Measurements from ENCODE around the gene LCP1. TPM values are rescaled to one million over a fixed set of nuclear protein-coding genes. Genes with fewer than 3 reads are reported as not detected.

LCP1 gene
- total RNA-seq, 1 donor from 2014 or later, result not detected

GRCh38 chr13:46129955-46130618 is 51.9 kb downstream of the LCP1 start:
- H3K36me3 Mint-ChIP-seq (ENCODE audit: unreplicated experiment), result no peaks in the 10 kb centered on the region
- H3K27ac Mint-ChIP-seq (ENCODE audit: unreplicated experiment), result no peak overlapping the region
- no peak for TF ChIP-seq CTCF (IDR thresholded peaks at IDR 0.05)
- H3K4me3 Mint-ChIP-seq (ENCODE audit: unreplicated experiment), result no peak overlapping the region
- no peak for DNase-seq (ENCODE audit: extremely low spot score, unreplicated experiment)
- no peaks in the 10 kb centered on the region for H3K4me1 Mint-ChIP-seq (ENCODE audit: unreplicated experiment)
- peaks cover 31% of the 10 kb centered on the region for H3K27me3 Mint-ChIP-seq (ENCODE audit: unreplicated experiment)
- no peaks in the 10 kb centered on the region for H3K9me3 Mint-ChIP-seq (ENCODE audit: unreplicated experiment)

- no peaks in the 10 kb centered on the region for H3K9me3 Mint-ChIP-seq (ENCODE audit: unreplicated experiment)
- no peaks in the 10 kb centered on the region for H3K4me1 Mint-ChIP-seq (ENCODE audit: unreplicated experiment)
- TF ChIP-seq CTCF (IDR thresholded peaks at IDR 0.05), result no peak
Measured at GRCh38 chr13:46129124-46129523, 52.9 kb downstream of the LCP1 start.

DNA sequence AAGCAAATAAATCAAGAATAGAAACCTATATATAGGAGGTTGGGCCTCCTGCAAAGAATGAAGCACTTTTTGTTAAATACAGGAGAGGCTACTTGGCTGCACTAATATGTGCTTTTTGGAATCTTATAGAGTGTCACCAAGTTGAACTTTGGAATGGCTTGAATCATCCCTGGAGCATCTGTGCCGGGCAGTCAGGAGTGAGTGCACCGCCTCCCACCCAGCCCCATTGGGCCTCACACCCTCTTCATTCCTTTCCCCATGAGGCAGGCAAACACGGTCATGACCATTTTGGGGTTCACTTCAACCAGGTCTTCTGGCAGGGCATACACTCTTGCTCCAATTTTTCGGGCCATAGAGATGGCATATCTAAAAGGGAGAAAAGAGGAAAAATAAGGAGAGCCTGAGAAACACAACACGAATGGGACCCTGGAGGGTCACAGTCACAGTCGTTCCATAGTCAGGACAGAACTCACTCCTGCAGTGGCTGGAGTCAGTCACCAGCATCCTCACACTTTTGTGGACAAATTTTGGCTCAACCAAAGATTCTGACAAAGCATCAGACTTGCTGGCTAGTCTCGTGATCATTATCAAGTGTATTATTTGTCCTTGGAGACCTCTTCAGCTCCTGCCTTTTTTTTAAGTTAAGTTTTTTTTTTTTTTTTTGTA is 54.5 kb downstream of the LCP1 start:
- DNase-seq (ENCODE audit: extremely low spot score, unreplicated experiment), result no peak
- Mint-ChIP-seq H3K4me3 (ENCODE audit: unreplicated experiment) (no peak overlapping the region), H3K27ac (ENCODE audit: unreplicated experiment) (no peak overlapping the region), H3K4me1 (ENCODE audit: unreplicated experiment) (no peaks in the 10 kb centered on the region), H3K9me3 (ENCODE audit: unreplicated experiment) (no peaks in the 10 kb centered on the region), H3K27me3 (ENCODE audit: unreplicated experiment) (peaks cover 27% of the 10 kb centered on the region), H3K36me3 (ENCODE audit: unreplicated experiment) (no peaks in the 10 kb centered on the region)
- no peak for TF ChIP-seq CTCF (IDR thresholded peaks at IDR 0.05)

More at GRCh38 chr13:46129124-46129523, 52.9 kb downstream of the LCP1 start:
- Mint-ChIP-seq H3K27ac (ENCODE audit: unreplicated experiment) (no peak overlapping the region), H3K27me3 (ENCODE audit: unreplicated experiment) (peaks cover 31% of the 10 kb centered on the region), H3K4me3 (ENCODE audit: unreplicated experiment) (no peak overlapping the region), H3K36me3 (ENCODE audit: unreplicated experiment) (no peaks in the 10 kb centered on the region)
- DNase-seq (ENCODE audit: extremely low spot score, unreplicated experiment), result no peak

- peaks cover 26% of the 10 kb centered on the region for H3K27me3 Mint-ChIP-seq (ENCODE audit: unreplicated experiment)
- DNase-seq (ENCODE audit: extremely low spot score, unreplicated experiment), result peak; percentile 87
- no peak overlapping the region for H3K27ac Mint-ChIP-seq (ENCODE audit: unreplicated experiment)
- no peaks in the 10 kb centered on the region for H3K4me1 Mint-ChIP-seq (ENCODE audit: unreplicated experiment)
- TF ChIP-seq CTCF (IDR thresholded peaks at IDR 0.05), result peak; percentile 87
- no peaks in the 10 kb centered on the region for H3K9me3 Mint-ChIP-seq (ENCODE audit: unreplicated experiment)
- no peak overlapping the region for H3K4me3 Mint-ChIP-seq (ENCODE audit: unreplicated experiment)
- H3K36me3 Mint-ChIP-seq (ENCODE audit: unreplicated experiment), result no peaks in the 10 kb centered on the region
Measured at GRCh38 chr13:46126552-46127357, 55.2 kb downstream of the LCP1 start.

GRCh38 chr13:46126056-46126455 is 55.9 kb downstream of the LCP1 start:
- DNase-seq (ENCODE audit: extremely low spot score, unreplicated experiment), result no peak
- Mint-ChIP-seq H3K36me3 (ENCODE audit: unreplicated experiment) (no peaks in the 10 kb centered on the region), H3K4me3 (ENCODE audit: unreplicated experiment) (no peak overlapping the region), H3K9me3 (ENCODE audit: unreplicated experiment) (no peaks in the 10 kb centered on the region), H3K4me1 (ENCODE audit: unreplicated experiment) (no peaks in the 10 kb centered on the region), H3K27ac (ENCODE audit: unreplicated experiment) (no peak overlapping the region), H3K27me3 (ENCODE audit: unreplicated experiment) (peaks cover 26% of the 10 kb centered on the region)
- TF ChIP-seq CTCF (IDR thresholded peaks at IDR 0.05), result no peak
